ENCODE results near the gene MAPKAP1. TPM values are rescaled to one million over a fixed set of nuclear protein-coding genes. Genes with fewer than 3 reads are reported as not detected.

Gene MAPKAP1
- total RNA-seq, 1 donor from 2014 or later: 74.6 TPM

GRCh38 chr9:125496313-125496834 lies 210.6 kb downstream of the MAPKAP1 start:
- no peak for TF ChIP-seq CTCF (IDR thresholded peaks at IDR 0.05; ENCODE audit: unreplicated experiment)
- H3K4me3 Mint-ChIP-seq (ENCODE audit: low read depth): no peak overlapping the region
- H3K36me3 Mint-ChIP-seq (ENCODE audit: insufficient read depth): peaks cover 4% of the 10 kb centered on the region
- peaks cover 17% of the 10 kb centered on the region for H3K4me1 Mint-ChIP-seq (ENCODE audit: low read depth)
- no peaks in the 10 kb centered on the region for H3K9me3 Mint-ChIP-seq (ENCODE audit: low read depth)
- no peak overlapping the region for H3K27ac Mint-ChIP-seq
- H3K27me3 Mint-ChIP-seq: no peaks in the 10 kb centered on the region
- DNase-seq (ENCODE audit: low spot score, unreplicated experiment): no peak

- no peaks in the 10 kb centered on the region for H3K9me3 Mint-ChIP-seq (ENCODE audit: low read depth)
- H3K36me3 Mint-ChIP-seq (ENCODE audit: insufficient read depth): peaks cover 3% of the 10 kb centered on the region
- TF ChIP-seq CTCF (IDR thresholded peaks at IDR 0.05; ENCODE audit: unreplicated experiment): no peak
- H3K27me3 Mint-ChIP-seq: no peaks in the 10 kb centered on the region
- peaks cover 17% of the 10 kb centered on the region for H3K4me1 Mint-ChIP-seq (ENCODE audit: low read depth)
- DNase-seq (ENCODE audit: low spot score, unreplicated experiment): no peak
- no peak overlapping the region for H3K27ac Mint-ChIP-seq
- no peak overlapping the region for H3K4me3 Mint-ChIP-seq (ENCODE audit: low read depth)
Observed at GRCh38 chr9:125495172-125496119, 211.6 kb downstream of the MAPKAP1 start.

GRCh38 chr9:125494653-125494915 lies 212.4 kb downstream of the MAPKAP1 start:
- TF ChIP-seq CTCF (IDR thresholded peaks at IDR 0.05; ENCODE audit: unreplicated experiment): no peak
- H3K36me3 Mint-ChIP-seq (ENCODE audit: insufficient read depth): peaks cover 1% of the 10 kb centered on the region
- H3K9me3 Mint-ChIP-seq (ENCODE audit: low read depth): no peaks in the 10 kb centered on the region
- no peak overlapping the region for H3K27ac Mint-ChIP-seq
- H3K4me3 Mint-ChIP-seq (ENCODE audit: low read depth): no peak overlapping the region
- peaks cover 17% of the 10 kb centered on the region for H3K4me1 Mint-ChIP-seq (ENCODE audit: low read depth)
- no peaks in the 10 kb centered on the region for H3K27me3 Mint-ChIP-seq
- no peak for DNase-seq (ENCODE audit: low spot score, unreplicated experiment)

- Mint-ChIP-seq H3K27ac (no peak overlapping the region), H3K27me3 (no peaks in the 10 kb centered on the region), H3K36me3 (ENCODE audit: insufficient read depth) (peaks cover 1% of the 10 kb centered on the region), H3K4me1 (ENCODE audit: low read depth) (peaks cover 17% of the 10 kb centered on the region), H3K4me3 (ENCODE audit: low read depth) (no peak overlapping the region), H3K9me3 (ENCODE audit: low read depth) (no peaks in the 10 kb centered on the region)
- DNase-seq (ENCODE audit: low spot score, unreplicated experiment): no peak
- no peak for TF ChIP-seq CTCF (IDR thresholded peaks at IDR 0.05; ENCODE audit: unreplicated experiment)
Observed at GRCh38 chr9:125493881-125494652, 212.9 kb downstream of the MAPKAP1 start.

GRCh38 chr9:125493384-125493783 lies 213.6 kb downstream of the MAPKAP1 start:
- Mint-ChIP-seq H3K27ac (no peak overlapping the region), H3K27me3 (no peaks in the 10 kb centered on the region), H3K4me3 (ENCODE audit: low read depth) (no peak overlapping the region), H3K36me3 (ENCODE audit: insufficient read depth) (peaks cover 1% of the 10 kb centered on the region), H3K9me3 (ENCODE audit: low read depth) (no peaks in the 10 kb centered on the region), H3K4me1 (ENCODE audit: low read depth) (peaks cover 20% of the 10 kb centered on the region)
- no peak for DNase-seq (ENCODE audit: low spot score, unreplicated experiment)
- no peak for TF ChIP-seq CTCF (IDR thresholded peaks at IDR 0.05; ENCODE audit: unreplicated experiment)

Measured in progenitor cell of endocrine pancreas (in vitro differentiated cells).